WTC11 (cell line): ENCODE measurements around the gene DOK4. TPM values are rescaled to one million over a fixed set of nuclear protein-coding genes. Genes with fewer than 3 reads are reported as not detected.

ENCODE experiments used
- ATAC-seq: fragments of 200-7000 bp; cut with Tn5 transposase; 2 replicates; pipeline ENCODE4 v1.10.0; 2021; ENCODE audit warnings: mild to moderate bottlenecking, moderate library complexity
- CTCF ChIA-PET: fragments of 300-600 bp; sonication (Branson Sonifier 250); formaldehyde crosslinking; loops from one replicate; lab custom pipeline; 2021; ENCODE audit warnings: antibody characterized with exemption; lab: Charles Lee
- POLR2A ChIA-PET: fragments of 350-600 bp; sonication (Branson Sonifier 250); formaldehyde crosslinking; loops from one replicate; lab custom pipeline; 2021; ENCODE audit warnings: antibody characterized with exemption; lab: Charles Lee
- DNase-seq: peaks from one replicate; pipeline ENCODE4 v3.0.0; 2021; ENCODE audit warnings: low spot score
- H3K27ac Mint-ChIP-seq: 2 replicates; pipeline ENCODE4 v1.8.0; 2021; ENCODE audit warnings: mixed read lengths
- H3K27me3 Mint-ChIP-seq: 2 replicates; pipeline ENCODE4 v1.8.0; 2021; ENCODE audit warnings: low read depth, mild to moderate bottlenecking, moderate library complexity, mixed read lengths
- H3K36me3 Mint-ChIP-seq: 2 replicates; pipeline ENCODE4 v1.8.0; 2021; ENCODE audit warnings: mixed read lengths
- H3K4me1 Mint-ChIP-seq: 2 replicates; pipeline ENCODE4 v1.8.0; 2022; ENCODE audit warnings: mixed read lengths
- H3K4me3 Mint-ChIP-seq: 2 replicates; pipeline ENCODE4 v1.8.0; 2021; ENCODE audit warnings: mild to moderate bottlenecking, moderate library complexity, mixed read lengths
- H3K9me3 Mint-ChIP-seq: 2 replicates; pipeline ENCODE4 v1.8.0; 2021; ENCODE audit warnings: mixed read lengths
- ATF1 ChIP-seq: sonication (generic); formaldehyde crosslinking; IDR thresholded peaks from 2 replicates; pipeline ENCODE4 v1.8.1; 2023; ENCODE audit warnings: mild to moderate bottlenecking, moderate library complexity, missing genetic modification reagents
- ATF3 ChIP-seq: sonication (generic); formaldehyde crosslinking; conservative IDR thresholded peaks from 2 replicates; pipeline ENCODE4 v1.8.1; 2022; ENCODE audit warnings: mild to moderate bottlenecking, missing genetic modification reagents
- CBFB ChIP-seq: sonication (generic); formaldehyde crosslinking; IDR thresholded peaks from 2 replicates; pipeline ENCODE4 v1.8.1; 2022; ENCODE audit warnings: mild to moderate bottlenecking, low read depth, missing genetic modification reagents
- EMX1 ChIP-seq: fragments of 250-450 bp; sonication (Bioruptor Pico); IDR thresholded peaks from 2 replicates; pipeline ENCODE4 v1.8.0; 2021; ENCODE audit warnings: mild to moderate bottlenecking
- ESRRA ChIP-seq: sonication (generic); formaldehyde crosslinking; IDR thresholded peaks from 2 replicates; pipeline ENCODE4 v1.8.1; 2022; ENCODE audit warnings: mild to moderate bottlenecking, missing genetic modification reagents, borderline replicate concordance
- FOXK1 ChIP-seq: sonication (generic); formaldehyde crosslinking; IDR thresholded peaks from 2 replicates; pipeline ENCODE4 v1.8.0; 2022; ENCODE audit warnings: mild to moderate bottlenecking, moderate library complexity, missing genetic modification reagents
- FOXP1 ChIP-seq: sonication (generic); formaldehyde crosslinking; IDR thresholded peaks from 2 replicates; pipeline ENCODE4 v1.8.0; 2022; ENCODE audit warnings: missing genetic modification reagents, mild to moderate bottlenecking, moderate library complexity, borderline replicate concordance
- GRHL2 ChIP-seq: fragments of 250-450 bp; sonication (Bioruptor Pico); IDR thresholded peaks from 2 replicates; pipeline ENCODE4 v1.8.0; 2022; ENCODE audit warnings: mild to moderate bottlenecking, moderate library complexity; ENCODE audit not compliant: insufficient replicate concordance, severe bottlenecking
- IRF2 ChIP-seq: sonication (generic); formaldehyde crosslinking; IDR thresholded peaks from 2 replicates; pipeline ENCODE4 v1.8.0; 2022; ENCODE audit warnings: low read depth, missing genetic modification reagents, borderline replicate concordance
- MYBL2 ChIP-seq: sonication (generic); formaldehyde crosslinking; IDR thresholded peaks from 2 replicates; pipeline ENCODE4 v1.8.1; 2023; ENCODE audit warnings: mild to moderate bottlenecking, moderate library complexity, missing genetic modification reagents
- NFE2L1 ChIP-seq: sonication (generic); formaldehyde crosslinking; IDR thresholded peaks from 2 replicates; pipeline ENCODE4 v1.8.1; 2023; ENCODE audit warnings: missing genetic modification reagents
- NR3C1 ChIP-seq: sonication (generic); formaldehyde crosslinking; conservative IDR thresholded peaks from 2 replicates; pipeline ENCODE4 v1.8.1; 2023; ENCODE audit warnings: low read depth, mild to moderate bottlenecking, missing genetic modification reagents
- PRRX2 ChIP-seq: fragments of 250-450 bp; sonication (Bioruptor Pico); IDR thresholded peaks from 2 replicates; pipeline ENCODE4 v1.8.0; 2021; ENCODE audit warnings: mild to moderate bottlenecking
- RELA ChIP-seq: sonication (generic); formaldehyde crosslinking; IDR thresholded peaks from 2 replicates; pipeline ENCODE4 v1.8.1; 2022; ENCODE audit warnings: missing genetic modification reagents, mild to moderate bottlenecking, borderline replicate concordance
- TEAD1 ChIP-seq: sonication (generic); formaldehyde crosslinking; IDR thresholded peaks from 2 replicates; pipeline ENCODE4 v1.8.0; 2022; ENCODE audit warnings: mild to moderate bottlenecking, missing genetic modification reagents
- TP53 ChIP-seq: sonication (generic); formaldehyde crosslinking; IDR thresholded peaks from 2 replicates; pipeline ENCODE4 v1.8.1; 2023; ENCODE audit warnings: mild to moderate bottlenecking, missing genetic modification reagents
- USF1 ChIP-seq: sonication (generic); formaldehyde crosslinking; IDR thresholded peaks from 2 replicates; pipeline ENCODE4 v1.8.0; 2022; ENCODE audit warnings: mild to moderate bottlenecking, missing genetic modification reagents
- USF2 ChIP-seq: sonication (generic); formaldehyde crosslinking; IDR thresholded peaks from 2 replicates; pipeline ENCODE4 v1.8.1; 2023; ENCODE audit warnings: mild to moderate bottlenecking, missing genetic modification reagents, moderate library complexity
- ZNF423 ChIP-seq: fragments of 250-450 bp; sonication (Bioruptor Pico); IDR thresholded peaks from 2 replicates; pipeline ENCODE4 v2.1.2; 2022; ENCODE audit warnings: mild to moderate bottlenecking, moderate library complexity
- total RNA-seq: library from RNA; stranded (reverse); gene quantifications from 3 replicates; pipeline ENCODE4 v1.2.3, GENCODE V29; 2021
- TF ChIP-seq, protein P1 (sequence below): fragments of 250-450 bp; sonication (Bioruptor Pico); IDR thresholded peaks from 2 replicates; pipeline ENCODE4 v1.9.0; 2021; ENCODE audit warnings: moderate library complexity, mild to moderate bottlenecking, inconsistent platforms, borderline replicate concordance
- TF ChIP-seq, protein P2 (sequence below): sonication (generic); formaldehyde crosslinking; IDR thresholded peaks from 2 replicates; pipeline ENCODE4 v1.8.0; 2022; ENCODE audit warnings: mild to moderate bottlenecking, missing genetic modification reagents
- TF ChIP-seq, protein P3 (sequence below): sonication (generic); formaldehyde crosslinking; IDR thresholded peaks from 2 replicates; pipeline ENCODE4 v1.8.1; 2022; ENCODE audit warnings: mild to moderate bottlenecking, missing genetic modification reagents, moderate library complexity, borderline replicate concordance

Gene DOK4
- total RNA-seq, 1 experiment from 2014 or later: 25.0 TPM

- ChIA-PET CTCF (interaction anchor here (1.1 kb wide), 1 partner anchor 37 kb away, joined by 3 read pairs; no protein-coding TSS in a partner anchor), POLR2A (no interaction called here)
- no peak for TF ChIP-seq ESRRA (CRISPR knock-in tag)
- no peak for TF ChIP-seq USF1 (CRISPR knock-in tag)
- no peak for TF ChIP-seq GRHL2 (CRISPR knock-in tag)
- ATAC-seq: no peak
- Mint-ChIP-seq H3K4me1 (peaks cover 40% of the 10 kb centered on the region), H3K36me3 (no peaks in the 10 kb centered on the region), H3K9me3 (no peaks in the 10 kb centered on the region), H3K27me3 (peaks cover 20% of the 10 kb centered on the region), H3K27ac (no peak overlapping the region), H3K4me3 (no peak overlapping the region)
- no peak for DNase-seq
Observed at GRCh38 chr16:57482845-57483545, 3.3 kb downstream of the DOK4 start.

GRCh38 chr16:57481421-57481820 is 4.9 kb downstream of the DOK4 start:
- no peak overlapping the region for H3K27ac Mint-ChIP-seq
- H3K4me1 Mint-ChIP-seq: peaks cover 44% of the 10 kb centered on the region
- no peaks in the 10 kb centered on the region for H3K36me3 Mint-ChIP-seq
- DNase-seq (no peak), ATAC-seq (no peak)
- H3K4me3 Mint-ChIP-seq: no peak overlapping the region; the same call in 1 of the 2 replicates
- ChIA-PET CTCF (interaction anchor here (1.1 to 4.8 kb wide), 4 partner anchors 19 to 38 kb away, joined by 3 to 26 read pairs (median 14); partner anchors contain the start of gene POLR2C), POLR2A (no interaction called here)
- TF ChIP-seq FOXK1 (CRISPR knock-in tag) (no peak), FOXP1 (CRISPR knock-in tag) (no peak), ZNF423 (no peak), EMX1 (CRISPR knock-in tag) (no peak), USF2 (CRISPR knock-in tag) (no peak), ATF3 (CRISPR knock-in tag) (no peak), TEAD1 (CRISPR knock-in tag) (no peak), RELA (CRISPR knock-in tag) (no peak), IRF2 (no peak), PRRX2 (CRISPR knock-in tag) (no peak), NFE2L1 (CRISPR knock-in tag) (no peak), MYBL2 (CRISPR knock-in tag) (no peak), ATF1 (CRISPR knock-in tag) (no peak), TP53 (no peak)
- TF ChIP-seq, protein P1, sequence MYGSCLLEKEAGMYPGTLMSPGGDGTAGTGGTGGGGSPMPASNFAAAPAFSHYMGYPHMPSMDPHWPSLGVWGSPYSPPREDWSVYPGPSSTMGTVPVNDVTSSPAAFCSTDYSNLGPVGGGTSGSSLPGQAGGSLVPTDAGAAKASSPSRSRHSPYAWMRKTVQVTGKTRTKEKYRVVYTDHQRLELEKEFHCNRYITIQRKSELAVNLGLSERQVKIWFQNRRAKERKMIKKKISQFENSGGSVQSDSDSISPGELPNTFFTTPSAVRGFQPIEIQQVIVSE (CRISPR knock-in tag): no peak
- TF ChIP-seq, protein P2, sequence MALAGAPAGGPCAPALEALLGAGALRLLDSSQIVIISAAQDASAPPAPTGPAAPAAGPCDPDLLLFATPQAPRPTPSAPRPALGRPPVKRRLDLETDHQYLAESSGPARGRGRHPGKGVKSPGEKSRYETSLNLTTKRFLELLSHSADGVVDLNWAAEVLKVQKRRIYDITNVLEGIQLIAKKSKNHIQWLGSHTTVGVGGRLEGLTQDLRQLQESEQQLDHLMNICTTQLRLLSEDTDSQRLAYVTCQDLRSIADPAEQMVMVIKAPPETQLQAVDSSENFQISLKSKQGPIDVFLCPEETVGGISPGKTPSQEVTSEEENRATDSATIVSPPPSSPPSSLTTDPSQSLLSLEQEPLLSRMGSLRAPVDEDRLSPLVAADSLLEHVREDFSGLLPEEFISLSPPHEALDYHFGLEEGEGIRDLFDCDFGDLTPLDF (CRISPR knock-in tag): no peak
- peaks cover 20% of the 10 kb centered on the region for H3K27me3 Mint-ChIP-seq
- H3K9me3 Mint-ChIP-seq: no peaks in the 10 kb centered on the region

DNA sequence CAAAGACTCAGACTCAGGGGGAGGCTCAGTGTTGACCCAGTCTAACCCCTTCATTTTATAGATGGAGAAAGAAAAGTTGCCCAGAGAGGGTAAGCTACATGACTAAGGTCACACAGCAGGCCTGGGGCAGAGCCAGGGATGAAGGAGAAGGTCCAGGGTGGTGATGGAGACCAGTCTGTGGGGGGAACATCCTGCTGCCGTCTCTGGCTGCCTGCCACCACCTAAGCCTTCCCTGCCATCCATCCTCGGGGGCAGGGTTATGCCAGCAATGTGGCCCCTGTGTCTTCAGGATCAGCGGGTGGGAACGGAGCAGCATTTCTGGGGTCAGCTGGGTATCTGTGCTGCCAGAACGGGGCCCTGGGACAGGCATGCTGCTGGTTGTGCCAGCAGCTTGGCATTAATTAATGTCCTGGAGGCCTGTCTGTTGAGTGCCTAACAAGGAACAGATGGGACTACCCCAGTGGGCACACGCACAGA is 5.5 kb downstream of the DOK4 start:
- Mint-ChIP-seq H3K4me3 (no peak overlapping the region), H3K27ac (no peak overlapping the region), H3K9me3 (no peaks in the 10 kb centered on the region), H3K36me3 (no peaks in the 10 kb centered on the region), H3K4me1 (peaks cover 49% of the 10 kb centered on the region), H3K27me3 (peaks cover 20% of the 10 kb centered on the region)
- TF ChIP-seq CBFB (no peak), ATF1 (CRISPR knock-in tag) (no peak), NR3C1 (CRISPR knock-in tag) (no peak)
- TF ChIP-seq, protein P3, sequence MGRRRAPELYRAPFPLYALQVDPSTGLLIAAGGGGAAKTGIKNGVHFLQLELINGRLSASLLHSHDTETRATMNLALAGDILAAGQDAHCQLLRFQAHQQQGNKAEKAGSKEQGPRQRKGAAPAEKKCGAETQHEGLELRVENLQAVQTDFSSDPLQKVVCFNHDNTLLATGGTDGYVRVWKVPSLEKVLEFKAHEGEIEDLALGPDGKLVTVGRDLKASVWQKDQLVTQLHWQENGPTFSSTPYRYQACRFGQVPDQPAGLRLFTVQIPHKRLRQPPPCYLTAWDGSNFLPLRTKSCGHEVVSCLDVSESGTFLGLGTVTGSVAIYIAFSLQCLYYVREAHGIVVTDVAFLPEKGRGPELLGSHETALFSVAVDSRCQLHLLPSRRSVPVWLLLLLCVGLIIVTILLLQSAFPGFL (CRISPR knock-in tag): no peak
- ATAC-seq: no peak
- POLR2A ChIA-PET: no interaction called here
- no peak for DNase-seq
- CTCF ChIA-PET: interaction anchor here (0.9 to 4.8 kb wide), 6 partner anchors 9 to 39 kb away, joined by 3 to 26 read pairs (median 5); partner anchors contain the start of genes CIAPIN1, COQ9 and POLR2C
